ENCODE data around the gene COP1.

DNA sequence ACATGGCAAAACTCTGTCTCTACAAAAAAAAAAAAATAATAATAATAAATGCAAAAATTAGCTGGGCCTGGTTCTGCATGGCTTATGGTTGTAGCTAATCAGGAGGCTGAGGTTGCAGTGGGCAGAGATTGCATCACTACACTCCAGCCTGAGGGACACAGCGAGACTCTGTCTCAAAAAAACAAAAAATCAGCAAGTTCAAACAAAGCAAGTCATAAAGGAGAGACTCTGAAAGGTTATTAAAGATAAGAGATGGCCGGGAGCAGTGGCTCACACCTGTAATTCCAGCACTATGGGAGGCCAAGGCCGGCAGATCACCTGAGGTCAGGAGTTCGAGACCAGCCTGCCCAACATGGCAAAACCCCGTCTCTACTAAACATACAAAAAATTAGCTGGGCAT is 28.8 kb downstream of the COP1 start:
- TF ChIP-seq, protein P1, sequence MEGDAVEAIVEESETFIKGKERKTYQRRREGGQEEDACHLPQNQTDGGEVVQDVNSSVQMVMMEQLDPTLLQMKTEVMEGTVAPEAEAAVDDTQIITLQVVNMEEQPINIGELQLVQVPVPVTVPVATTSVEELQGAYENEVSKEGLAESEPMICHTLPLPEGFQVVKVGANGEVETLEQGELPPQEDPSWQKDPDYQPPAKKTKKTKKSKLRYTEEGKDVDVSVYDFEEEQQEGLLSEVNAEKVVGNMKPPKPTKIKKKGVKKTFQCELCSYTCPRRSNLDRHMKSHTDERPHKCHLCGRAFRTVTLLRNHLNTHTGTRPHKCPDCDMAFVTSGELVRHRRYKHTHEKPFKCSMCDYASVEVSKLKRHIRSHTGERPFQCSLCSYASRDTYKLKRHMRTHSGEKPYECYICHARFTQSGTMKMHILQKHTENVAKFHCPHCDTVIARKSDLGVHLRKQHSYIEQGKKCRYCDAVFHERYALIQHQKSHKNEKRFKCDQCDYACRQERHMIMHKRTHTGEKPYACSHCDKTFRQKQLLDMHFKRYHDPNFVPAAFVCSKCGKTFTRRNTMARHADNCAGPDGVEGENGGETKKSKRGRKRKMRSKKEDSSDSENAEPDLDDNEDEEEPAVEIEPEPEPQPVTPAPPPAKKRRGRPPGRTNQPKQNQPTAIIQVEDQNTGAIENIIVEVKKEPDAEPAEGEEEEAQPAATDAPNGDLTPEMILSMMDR (IDR thresholded peaks at IDR 0.05; ENCODE audit: low read depth, low read length): no peak
- TF ChIP-seq MYC (IDR thresholded peaks at IDR 0.05; ENCODE audit: low read depth, low read length) (no peak), POLR2A (IDR thresholded peaks at IDR 0.05; ENCODE audit: extremely low read depth, insufficient read length) (no peak)

Measured in NB4 (cell line).